ENCODE data around the gene EBF4. TPM values are rescaled to one million over a fixed set of nuclear protein-coding genes. Genes with fewer than 3 reads are reported as not detected.

Gene EBF4
- total RNA-seq, 4 donors from 2014 or later = 7.1 to 69.5 (median 21.7) TPM

DNA sequence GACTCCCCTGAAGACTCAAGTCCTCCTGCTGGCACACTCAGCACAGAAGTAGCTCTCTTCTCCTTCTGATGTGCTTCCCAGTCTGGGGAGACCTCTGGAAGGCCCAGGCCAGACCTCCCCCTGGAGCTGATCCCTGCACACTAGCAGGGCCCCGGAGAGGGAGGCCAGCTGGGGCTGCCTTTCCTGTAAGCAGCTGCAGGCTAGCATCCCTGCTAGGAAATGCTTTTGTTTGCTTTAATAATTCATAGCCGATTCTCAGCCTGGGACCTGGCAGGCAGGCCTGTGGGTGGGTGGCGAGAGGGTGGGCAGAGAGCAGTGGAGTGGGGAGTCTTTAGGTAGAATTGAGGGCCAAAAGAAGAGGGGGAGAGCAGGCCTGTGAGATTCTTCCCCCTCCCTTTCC lies 5.2 kb downstream of the EBF4 start:
- Histone ChIP-seq H3K27me3 (no peaks in the 10 kb centered on the region), H3K27ac (no peak overlapping the region), H3K4me3 (no peak overlapping the region), H3K36me3 (no peaks in the 10 kb centered on the region), H3K9me3 (no peaks in the 10 kb centered on the region), H3K4me1 (peaks cover 0 to 10% of the 10 kb centered on the region in 2 donors)
- DNase-seq = no peak
- TF ChIP-seq CTCF (IDR thresholded peaks at IDR 0.05) (no peak), POLR2A (IDR thresholded peaks at IDR 0.05) (no peak)
- intact Hi-C loops (cut with DNase I; ENCODE audit: low total_unique reads) = no loop called here

DNA sequence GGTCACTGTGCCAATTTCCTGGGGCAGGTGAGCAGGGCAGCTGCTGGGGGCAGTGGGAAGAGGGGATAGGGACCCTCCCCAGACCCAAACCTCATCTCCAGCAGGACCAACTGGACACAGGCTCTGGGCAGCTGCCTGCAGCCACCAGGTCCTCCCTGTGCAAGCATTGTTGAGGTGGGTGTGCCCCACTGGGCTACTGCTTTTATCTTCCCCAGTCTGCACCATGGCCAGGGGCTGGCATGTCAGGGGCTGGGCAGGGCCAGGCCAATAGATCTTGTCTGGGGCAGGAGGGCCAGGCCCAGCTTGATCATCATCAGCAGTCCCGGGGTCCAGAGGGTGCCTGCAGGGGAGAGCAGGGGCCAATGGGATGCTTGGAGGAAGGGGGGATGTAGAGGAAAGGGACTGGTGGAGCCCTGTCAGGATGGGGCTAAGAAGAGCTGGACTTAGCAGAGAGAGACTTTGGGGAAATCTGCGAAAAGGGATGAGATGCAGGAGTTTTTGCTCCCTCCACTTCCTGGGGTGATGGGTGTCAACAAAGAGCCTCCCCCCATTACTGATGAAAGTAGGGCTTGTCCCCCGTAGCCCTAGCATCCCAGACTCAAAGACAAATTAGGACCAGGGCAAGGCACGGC lies 5.7 kb downstream of the EBF4 start:
- TF ChIP-seq CTCF (IDR thresholded peaks at IDR 0.05) = no peak
- no peak for TF ChIP-seq POLR2A (IDR thresholded peaks at IDR 0.05)

GRCh38 chr20:2698912-2699311 lies 6.3 kb downstream of the EBF4 start:
- H3K4me1 ChIP-seq = peaks cover 0 to 5% of the 10 kb centered on the region in 2 donors
- H3K9me3 ChIP-seq = no peaks in the 10 kb centered on the region
- no peak overlapping the region for H3K27ac ChIP-seq
- H3K36me3 ChIP-seq = no peaks in the 10 kb centered on the region
- intact Hi-C loops (cut with DNase I; ENCODE audit: low total_unique reads) = no loop called here
- no peak overlapping the region for H3K4me3 ChIP-seq
- no peaks in the 10 kb centered on the region for H3K27me3 ChIP-seq
- TF ChIP-seq CTCF (IDR thresholded peaks at IDR 0.05) (no peak), POLR2A (IDR thresholded peaks at IDR 0.05) (no peak)
- DNase-seq = no peak

More for the DNA sequence above, 5.7 kb downstream of the EBF4 start:
- H3K27ac ChIP-seq = no peak overlapping the region
- peaks cover 0 to 9% of the 10 kb centered on the region in 2 donors for H3K4me1 ChIP-seq
- no peaks in the 10 kb centered on the region for H3K27me3 ChIP-seq
- H3K36me3 ChIP-seq = no peaks in the 10 kb centered on the region
- no peak for DNase-seq
- H3K9me3 ChIP-seq = no peaks in the 10 kb centered on the region
- intact Hi-C loops (cut with DNase I; ENCODE audit: low total_unique reads) = no loop called here
- H3K4me3 ChIP-seq = no peak overlapping the region

DNA sequence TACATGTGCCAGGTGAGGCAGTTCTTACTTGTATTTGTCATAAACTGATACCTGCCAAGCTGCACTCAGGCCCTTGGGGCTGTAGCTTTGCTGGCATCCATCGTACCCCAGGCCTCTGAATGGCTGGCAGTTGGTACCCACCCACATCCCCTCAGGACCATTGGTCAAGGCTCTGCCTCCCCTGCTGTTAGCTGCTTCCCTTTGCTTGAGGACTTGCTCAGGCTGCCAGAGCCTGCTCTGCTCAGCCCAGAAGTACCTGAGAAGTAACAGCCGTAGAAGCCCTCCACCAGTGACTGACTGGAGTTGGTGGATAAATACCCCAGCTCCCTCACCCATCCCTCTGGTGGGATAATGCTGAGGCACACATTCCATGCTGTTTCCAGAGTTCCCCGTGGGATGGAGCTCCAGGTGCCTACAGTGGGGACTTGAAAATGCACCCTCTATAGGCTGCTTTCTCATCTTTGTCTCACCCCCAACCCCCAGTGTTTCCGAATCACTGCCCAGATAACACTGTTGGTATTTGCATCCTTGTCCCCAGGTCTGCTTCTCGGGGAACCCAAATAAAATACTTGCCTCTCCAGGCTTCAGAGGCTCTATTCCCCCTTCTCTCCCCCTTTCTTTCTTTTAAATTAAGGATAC lies 7.3 kb downstream of the EBF4 start:
- H3K4me3 ChIP-seq = no peak overlapping the region

More for the DNA sequence above, 7.3 kb downstream of the EBF4 start:
- no peak for TF ChIP-seq CTCF (IDR thresholded peaks at IDR 0.05)
- no peak for TF ChIP-seq POLR2A (IDR thresholded peaks at IDR 0.05)
- intact Hi-C loops (cut with DNase I; ENCODE audit: low total_unique reads) = no loop called here
- no peaks in the 10 kb centered on the region for H3K36me3 ChIP-seq
- DNase-seq = no peak
- no peaks in the 10 kb centered on the region for H3K9me3 ChIP-seq
- H3K27ac ChIP-seq = no peak overlapping the region
- no peaks in the 10 kb centered on the region for H3K27me3 ChIP-seq
- H3K4me1 ChIP-seq = peaks cover 0 to 5% of the 10 kb centered on the region in 2 donors

Data from uterus (tissue), 4 donors.